22Rv1 (cell line): ENCODE data around the gene CD59.

Source experiments
- H3K27ac ChIP-seq: fragments of 450-650 bp; 2 replicates; pipeline ENCODE4 v1.5.1; 2017
- CTCF ChIP-seq: fragments of 450-650 bp; IDR thresholded peaks from 2 replicates; pipeline ENCODE4 v1.5.1; 2017; ENCODE audit warnings: mild to moderate bottlenecking
- ZFX ChIP-seq: fragments of 450-650 bp; IDR thresholded peaks from 2 replicates; pipeline ENCODE4 v1.6.1; 2017; ENCODE audit warnings: antibody characterized with exemption, borderline replicate concordance

The CD59 gene

GRCh38 chr11:33774736-33775466 lies 38.7 kb upstream of the CD59 start:
- TF ChIP-seq CTCF = no peak
- TF ChIP-seq ZFX = no peak
- H3K27ac ChIP-seq = no peak overlapping the region

GRCh38 chr11:33773987-33774735 lies 37.9 kb upstream of the CD59 start, which contains the start of gene FBXO3:
Gene FBXO3, minus strand, starts transcription at chr11:33774520. Its CDS starts 23 bp downstream, at chr11:33774497.
- peak within 1 kb of the TSS; percentile 40 for H3K27ac ChIP-seq
- TF ChIP-seq CTCF = no peak
- TF ChIP-seq ZFX = no peak

GRCh38 chr11:33773404-33773986 lies 37.3 kb upstream of the CD59 start:
- no peak for TF ChIP-seq ZFX
- TF ChIP-seq CTCF = no peak
- no peak overlapping the region for H3K27ac ChIP-seq

- TF ChIP-seq ZFX (no peak), CTCF (no peak)
- no peak overlapping the region for H3K27ac ChIP-seq
Measured at GRCh38 chr11:33772870-33773269, 36.6 kb upstream of the CD59 start.

- TF ChIP-seq ZFX (no peak), CTCF (no peak)
- no peak overlapping the region for H3K27ac ChIP-seq
Measured at GRCh38 chr11:33772300-33772699, 36.1 kb upstream of the CD59 start.

- H3K27ac ChIP-seq = no peak overlapping the region
- TF ChIP-seq CTCF = no peak
- TF ChIP-seq ZFX = no peak
Measured at GRCh38 chr11:33770236-33770635, 34.0 kb upstream of the CD59 start.
